GM18861 (cell line): ENCODE results near the gene DGUOK.
"Not testable (repeated sequence)": the region's sequence is repeated elsewhere in the genome, so short reads cannot be mapped to it uniquely, and the experiment has no call there.

ENCODE experiments used
- ATAC-seq: cut with Tn5 transposase; IDR thresholded peaks from one replicate; pipeline ENCODE4 v1.9.1; 2021; ENCODE audit not compliant: unreplicated experiment

Gene DGUOK

GRCh38 chr2:73899801-73900336, 26.8 kb upstream of the DGUOK start:
- ATAC-seq, result no peak

GRCh38 chr2:73901143-73901542, 25.5 kb upstream of the DGUOK start:
- ATAC-seq, result no peak

GRCh38 chr2:73902284-73902683, 24.4 kb upstream of the DGUOK start:
- ATAC-seq, result no peak

- no peak for ATAC-seq
Measured at GRCh38 chr2:73903313-73903712, 23.4 kb upstream of the DGUOK start.

GRCh38 chr2:73903949-73904613, 22.6 kb upstream of the DGUOK start:
- not testable (repeated sequence) for ATAC-seq

- no peak for ATAC-seq
Measured at GRCh38 chr2:73904952-73905351, 21.7 kb upstream of the DGUOK start.

- ATAC-seq, result no peak
Measured at GRCh38 chr2:73906847-73907505, 19.7 kb upstream of the DGUOK start.

GRCh38 chr2:73907840-73908452, 18.7 kb upstream of the DGUOK start:
- peak; percentile 66 for ATAC-seq

GRCh38 chr2:73908689-73909652, 17.7 kb upstream of the DGUOK start:
- no peak for ATAC-seq

- no peak for ATAC-seq
Measured at GRCh38 chr2:73910873-73911547, 15.7 kb upstream of the DGUOK start.

- ATAC-seq, result no peak
Measured at GRCh38 chr2:73911548-73912208, 15.0 kb upstream of the DGUOK start.

GRCh38 chr2:73913414-73914054, 13.1 kb upstream of the DGUOK start:
- no peak for ATAC-seq

GRCh38 chr2:73914667-73915066, 12.0 kb upstream of the DGUOK start:
- no peak for ATAC-seq

GRCh38 chr2:73915437-73915993, 11.2 kb upstream of the DGUOK start:
- no peak for ATAC-seq

- no peak for ATAC-seq
Measured at GRCh38 chr2:73916666-73917065, 10.0 kb upstream of the DGUOK start.

GRCh38 chr2:73917296-73917695, 9.4 kb upstream of the DGUOK start:
- ATAC-seq, result no peak

- no peak for ATAC-seq
Measured at GRCh38 chr2:73917696-73918207, 8.9 kb upstream of the DGUOK start.

GRCh38 chr2:73918856-73919255, 7.8 kb upstream of the DGUOK start:
- ATAC-seq, result no peak
